HG02852 (cell line): Measurements from ENCODE around the gene KLC1.

Experiments
- ATAC-seq: cut with Tn5 transposase; IDR thresholded peaks from one replicate; pipeline ENCODE4 v1.9.1; 2021; ENCODE audit warnings: mild to moderate bottlenecking, moderate library complexity; ENCODE audit not compliant: unreplicated experiment

KLC1 gene

DNA sequence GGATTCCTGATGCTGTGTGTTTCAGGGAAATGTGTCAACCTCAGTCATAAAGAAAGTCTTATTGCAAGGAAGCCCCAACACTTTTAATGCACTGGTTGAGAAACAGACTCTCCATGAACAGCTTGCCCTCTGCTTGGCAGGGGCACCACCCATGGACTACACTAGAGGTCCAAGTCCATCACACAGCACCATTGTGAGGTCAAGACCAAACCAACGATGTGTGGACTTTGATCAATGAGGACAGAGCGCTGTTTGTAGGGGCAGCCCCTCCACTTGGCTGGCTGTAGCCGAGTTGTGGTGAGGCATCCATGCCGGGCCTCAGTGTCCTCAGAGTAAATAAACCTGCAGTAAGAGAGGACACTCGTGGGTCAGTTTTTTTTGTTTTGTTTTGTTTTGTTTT, 116.4 kb downstream of the KLC1 start:
- no peak for ATAC-seq

DNA sequence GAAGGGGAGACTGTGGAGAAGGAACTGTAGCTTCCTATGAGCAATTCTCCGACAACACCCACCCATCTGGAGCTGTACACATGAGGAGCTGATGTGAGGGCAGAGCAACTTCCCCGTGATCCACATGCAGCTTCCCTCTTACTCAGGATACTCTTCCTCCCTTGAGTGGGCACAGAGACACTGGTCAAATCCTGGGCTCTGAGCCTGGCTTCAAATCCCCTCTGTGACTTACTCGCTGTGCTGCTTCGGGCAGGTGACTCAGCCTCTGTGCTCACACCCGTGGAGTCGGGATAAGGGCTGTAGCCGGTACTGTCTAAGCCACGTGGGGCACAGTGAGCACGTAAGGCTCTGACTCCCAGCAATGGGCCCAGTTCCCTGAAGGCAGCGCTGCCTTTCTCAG, 117.7 kb downstream of the KLC1 start:
- no peak for ATAC-seq

- ATAC-seq = no peak
These were observed 119.5 kb downstream of the KLC1 start for GRCh38 chr14:103748534-103748857.

DNA sequence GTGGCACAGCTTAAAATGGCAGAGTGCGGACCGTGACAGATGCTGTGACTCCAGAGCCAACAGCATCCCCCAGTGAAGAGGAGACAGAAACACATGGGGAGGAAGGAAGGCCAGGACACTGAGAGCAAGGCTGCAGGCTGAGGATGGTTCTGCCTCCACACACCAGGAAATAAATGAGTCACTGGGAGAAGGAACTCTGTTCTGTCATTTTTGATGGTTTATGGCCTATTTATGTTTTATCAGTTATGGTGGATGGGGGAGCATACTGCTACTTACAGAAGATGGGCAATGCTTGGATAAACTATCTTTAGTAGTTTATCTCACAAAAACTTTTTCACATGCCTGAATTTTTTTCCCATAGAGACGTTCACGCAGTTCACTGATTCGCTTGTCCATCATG, 120.4 kb downstream of the KLC1 start:
- no peak for ATAC-seq

- ATAC-seq = no peak
These were observed 120.8 kb downstream of the KLC1 start for GRCh38 chr14:103749860-103750259.
